ENCODE data around the gene ZNF462.

GRCh38 chr9:106885451-106885850 is 22.5 kb downstream of the ZNF462 start:
- TF ChIP-seq CTCF (IDR thresholded peaks at IDR 0.05; ENCODE audit: low read depth, low read length) (no peak), EZH2phosphoT487 (IDR thresholded peaks at IDR 0.05; ENCODE audit: low read depth) (no peak)
